B cell (primary cell): ENCODE measurements around the gene CD226. TPM values are rescaled to one million over a fixed set of nuclear protein-coding genes. Genes with fewer than 3 reads are reported as not detected.

Experiments used
- ATAC-seq: fragments of 200-7000 bp; cut with Tn5 transposase; one replicate; pipeline ENCODE4 v1.10.0; 2021; ENCODE audit warnings: low read depth, mild to moderate bottlenecking, moderate number of reproducible peaks, moderate library complexity
- CTCF ChIA-PET: fragments of 350-600 bp; sonication (Branson Sonifier 250); formaldehyde crosslinking; loops from one replicate; lab custom pipeline; 2021; ENCODE audit warnings: antibody characterized with exemption, inconsistent platforms; lab: Charles Lee
- POLR2A ChIA-PET: fragments of 350-600 bp; sonication (Branson Sonifier 250); formaldehyde crosslinking; loops from one replicate; lab custom pipeline; 2021; ENCODE audit warnings: antibody characterized with exemption; lab: Charles Lee
- DNase-seq: peaks from one replicate; pipeline ENCODE4 v3.0.0; 2013
- H2AFZ ChIP-seq: 2 replicates; pipeline ENCODE4 v1.6.1; 2012; ENCODE audit warnings: mild to moderate bottlenecking, low read depth, low read length; ENCODE audit not compliant: insufficient read depth, poor library complexity, severe bottlenecking
- H3K27ac ChIP-seq, 2 donors: 1 replicate in 1 of 2; 2 replicates in 1 of 2; pipeline ENCODE4 v1.5.1; 2012 to 2013; ENCODE audit warnings: low read length in 2 of 2, mild to moderate bottlenecking in 2 of 2, moderate library complexity in 1 of 2
- H3K27me3 ChIP-seq, 4 experiments: fragments of 200-600 bp in 1 of 4; sonication (generic) in 1 of 4; replicated peaks in 1 of 4; 1 replicate in 2 of 4; 2 replicates in 2 of 4; pipeline versions ENCODE4 v1.6.1 to v1.7.0; 2013 to 2016; ENCODE audit warnings: low read length in 3 of 4, mild to moderate bottlenecking in 2 of 4, mixed read lengths in 1 of 4, moderate library complexity in 1 of 4; ENCODE audit not compliant: insufficient read depth in 4 of 4, control insufficient read depth in 3 of 4; ENCODE audit errors: control extremely low read depth in 1 of 4
- H3K36me3 ChIP-seq, 2 experiments: replicated peaks in 1 of 2; 1 replicate in 1 of 2; 2 replicates in 1 of 2; pipeline versions ENCODE4 v1.6.1 to v1.7.1; 2013; ENCODE audit warnings: low read length in 1 of 2; ENCODE audit not compliant: insufficient read depth in 2 of 2, control insufficient read depth in 1 of 2; ENCODE audit errors: control extremely low read depth in 1 of 2, extremely low read depth in 1 of 2
- H3K4me1 ChIP-seq, 2 donors: fragments of 200-600 bp in 1 of 2; sonication (generic) in 1 of 2; 1 replicate in 1 of 2; 2 replicates in 1 of 2; pipeline versions ENCODE4 v1.5.1 to v1.6.1; 2013 to 2017; ENCODE audit warnings: low read length in 2 of 2; ENCODE audit not compliant: control insufficient read depth in 2 of 2, insufficient read depth in 2 of 2
- H3K4me2 ChIP-seq: replicated peaks from 2 replicates; pipeline ENCODE3; 2012; ENCODE audit warnings: mild to moderate bottlenecking, low read depth, low read length; ENCODE audit not compliant: poor library complexity, severe bottlenecking
- H3K4me3 ChIP-seq, 5 experiments: fragments of 200-600 bp in 1 of 5; sonication (generic) in 1 of 5; 1 replicate in 3 of 5; 2 replicates in 2 of 5; pipeline versions ENCODE4 v1.5.1 to v1.7.0; 2011 to 2016; ENCODE audit warnings: low read length in 4 of 5, mild to moderate bottlenecking in 4 of 5, low read depth in 2 of 5, control low read depth in 1 of 5, moderate library complexity in 1 of 5; ENCODE audit not compliant: insufficient read depth in 1 of 5; ENCODE audit errors: control extremely low read depth in 1 of 5, extremely low read depth in 1 of 5
- H3K79me2 ChIP-seq: fragments of 200-600 bp; sonication (generic); one replicate; pipeline ENCODE4 v1.6.0; 2016; ENCODE audit warnings: low read length; ENCODE audit not compliant: control insufficient read depth, insufficient read depth
- H3K9ac ChIP-seq: fragments of 200-600 bp; sonication (generic); 2 replicates; pipeline ENCODE4 v1.6.1; 2017; ENCODE audit warnings: mild to moderate bottlenecking, low read length, moderate library complexity
- H3K9me3 ChIP-seq, 3 donors: one replicate each; pipeline versions ENCODE4 v1.6.1 to v1.7.1; 2013; ENCODE audit warnings: low read length in 2 of 3; ENCODE audit not compliant: control insufficient read depth in 2 of 3, insufficient read depth in 1 of 3; ENCODE audit errors: control extremely low read depth in 1 of 3
- H4K20me1 ChIP-seq: 2 replicates; pipeline ENCODE4 v1.6.0; 2012; ENCODE audit warnings: mild to moderate bottlenecking, low read length; ENCODE audit not compliant: insufficient read depth, control insufficient read depth, poor library complexity, severe bottlenecking
- H3K27ac Mint-ChIP-seq: one replicate; pipeline ENCODE4 v1.8.0; 2021; ENCODE audit warnings: mixed read lengths
- H3K27me3 Mint-ChIP-seq: one replicate; pipeline ENCODE4 v1.8.0; 2021; ENCODE audit warnings: mixed read lengths
- H3K4me1 Mint-ChIP-seq: one replicate; pipeline ENCODE4 v1.8.0; 2021; ENCODE audit warnings: mixed read lengths
- H3K4me3 Mint-ChIP-seq: one replicate; pipeline ENCODE4 v1.8.0; 2021; ENCODE audit warnings: mixed read lengths
- H3K9me3 Mint-ChIP-seq: one replicate; pipeline ENCODE4 v1.8.0; 2022; ENCODE audit warnings: mixed read lengths; ENCODE audit not compliant: insufficient read depth
- EZH2 ChIP-seq: IDR thresholded peaks from 2 replicates; pipeline ENCODE4 v1.6.1; 2012; ENCODE audit warnings: borderline replicate concordance, low read depth, mild to moderate bottlenecking, moderate library complexity, low read length; ENCODE audit not compliant: insufficient read depth, poor library complexity, severe bottlenecking
- WGBS: methylation state at CpG from one replicate; pipeline ENCODE4 v1.1.5; 2013; ENCODE audit warnings: missing lambda C conversion rate; ENCODE audit not compliant: insufficient coverage; 5-methylcytosine and 5-hydroxymethylcytosine counted together
- intact Hi-C: fragments of 100-400 bp; cut with micrococcal nuclease; formaldehyde crosslinking; loops from one replicate; pipeline ENCODE4 v1.10.0; 2022
- polyA plus RNA-seq: library from polyadenylated mRNA; depleted of rRNA; stranded (reverse); fragments of >200 nt; gene quantifications from 2 replicates; pipeline ENCODE4 v1.2.3, GENCODE V29; 2012
- total RNA-seq, 2 donors: library from RNA; stranded (reverse); fragments of 120-200 nt in 1 of 2; gene quantifications; 1 replicate in 1 of 2; 2 replicates in 1 of 2; pipeline versions ENCODE4 v1.2.3 to v1.2.4, GENCODE V29; 2013 to 2022
- TF ChIP-seq, protein P1 (sequence below): fragments of 200-600 bp; IDR thresholded peaks from one replicate; pipeline ENCODE4 v1.8.0; 2022; ENCODE audit warnings: antibody characterized with exemption, mild to moderate bottlenecking

The CD226 gene
- total and polyA plus RNA-seq, 2 donors (not counting 1 experiment from before 2014, with no cell fraction given): 0.78 to 2.6 TPM

DNA sequence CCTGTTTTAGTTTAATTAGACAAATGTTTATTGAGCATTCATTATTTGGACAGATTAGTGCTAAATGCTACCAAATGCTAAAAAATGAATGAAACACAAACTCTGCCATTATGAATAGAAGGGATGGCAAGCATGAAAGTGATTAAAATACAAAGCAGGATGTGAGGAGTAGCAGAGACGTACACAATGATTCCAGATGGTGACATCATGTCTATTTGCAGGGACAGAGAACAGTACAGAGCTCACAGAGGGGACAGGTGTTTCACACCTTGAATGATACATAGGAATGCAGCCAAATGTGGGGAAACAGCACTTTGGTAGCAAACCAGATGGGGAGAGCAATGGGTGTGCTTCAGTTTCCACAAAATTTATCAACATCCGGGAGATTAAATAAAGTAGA lies 76.3 kb downstream of the CD226 start:
- Histone ChIP-seq H3K4me3 (no peak overlapping the region), H3K4me2 (no peak overlapping the region), H3K79me2 (no peaks in the 10 kb centered on the region), H2AFZ (no peak overlapping the region), H3K36me3 (no peaks in the 10 kb centered on the region), H4K20me1 (no peaks in the 10 kb centered on the region), H3K27me3 (no peaks in the 10 kb centered on the region), H3K9me3 (no peaks in the 10 kb centered on the region), H3K9ac (no peak overlapping the region), H3K4me1 (no peaks in the 10 kb centered on the region), H3K27ac (no peak overlapping the region)
- DNase-seq (no peak), ATAC-seq (no peak)
- no peaks in the 10 kb centered on the region for H3K4me1 Mint-ChIP-seq
- H3K27me3 Mint-ChIP-seq: no peaks in the 10 kb centered on the region
- no peak overlapping the region for H3K4me3 Mint-ChIP-seq
- ChIA-PET POLR2A (no interaction called here), CTCF (no interaction called here)
- H3K27ac Mint-ChIP-seq: no peak overlapping the region
- H3K9me3 Mint-ChIP-seq: no peaks in the 10 kb centered on the region
- 100% methylated on average over 1 of the region's 2 CpGs for WGBS
- intact Hi-C loops: no loop called here
- TF ChIP-seq EZH2: no peak
- TF ChIP-seq, protein P1, sequence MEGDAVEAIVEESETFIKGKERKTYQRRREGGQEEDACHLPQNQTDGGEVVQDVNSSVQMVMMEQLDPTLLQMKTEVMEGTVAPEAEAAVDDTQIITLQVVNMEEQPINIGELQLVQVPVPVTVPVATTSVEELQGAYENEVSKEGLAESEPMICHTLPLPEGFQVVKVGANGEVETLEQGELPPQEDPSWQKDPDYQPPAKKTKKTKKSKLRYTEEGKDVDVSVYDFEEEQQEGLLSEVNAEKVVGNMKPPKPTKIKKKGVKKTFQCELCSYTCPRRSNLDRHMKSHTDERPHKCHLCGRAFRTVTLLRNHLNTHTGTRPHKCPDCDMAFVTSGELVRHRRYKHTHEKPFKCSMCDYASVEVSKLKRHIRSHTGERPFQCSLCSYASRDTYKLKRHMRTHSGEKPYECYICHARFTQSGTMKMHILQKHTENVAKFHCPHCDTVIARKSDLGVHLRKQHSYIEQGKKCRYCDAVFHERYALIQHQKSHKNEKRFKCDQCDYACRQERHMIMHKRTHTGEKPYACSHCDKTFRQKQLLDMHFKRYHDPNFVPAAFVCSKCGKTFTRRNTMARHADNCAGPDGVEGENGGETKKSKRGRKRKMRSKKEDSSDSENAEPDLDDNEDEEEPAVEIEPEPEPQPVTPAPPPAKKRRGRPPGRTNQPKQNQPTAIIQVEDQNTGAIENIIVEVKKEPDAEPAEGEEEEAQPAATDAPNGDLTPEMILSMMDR: no peak

DNA sequence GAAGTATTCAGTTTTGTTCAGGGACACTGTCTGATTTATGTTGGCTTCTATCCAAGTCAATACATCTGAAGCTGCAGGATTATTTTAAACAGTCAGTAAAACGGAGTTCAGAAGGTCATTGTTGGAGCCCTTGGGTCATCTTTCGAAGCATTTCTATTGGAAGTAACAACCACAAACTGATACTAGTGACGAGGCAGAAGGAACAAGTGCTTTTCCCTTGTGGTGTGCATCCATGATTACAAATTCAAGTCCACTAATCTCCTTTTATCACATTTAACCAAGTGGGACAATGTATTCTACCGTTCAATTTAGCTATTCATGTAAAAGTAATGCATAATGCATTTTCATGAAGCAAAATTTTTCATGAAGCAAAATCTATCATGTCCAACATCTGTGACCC lies 76.9 kb downstream of the CD226 start:
- Histone ChIP-seq H3K27me3 (no peaks in the 10 kb centered on the region), H3K4me1 (no peaks in the 10 kb centered on the region), H4K20me1 (no peaks in the 10 kb centered on the region), H3K9ac (no peak overlapping the region), H3K36me3 (no peaks in the 10 kb centered on the region), H3K4me3 (no peak overlapping the region), H3K27ac (no peak overlapping the region), H3K9me3 (no peaks in the 10 kb centered on the region), H3K4me2 (no peak overlapping the region), H3K79me2 (no peaks in the 10 kb centered on the region), H2AFZ (no peak overlapping the region)
- no peak overlapping the region for H3K27ac Mint-ChIP-seq
- no peak for TF ChIP-seq EZH2
- TF ChIP-seq, protein P1: no peak
- H3K9me3 Mint-ChIP-seq: no peaks in the 10 kb centered on the region
- ChIA-PET POLR2A (no interaction called here), CTCF (no interaction called here)
- 100% methylated on average over 3 of the region's 4 CpGs for WGBS
- H3K27me3 Mint-ChIP-seq: no peaks in the 10 kb centered on the region
- H3K4me1 Mint-ChIP-seq: no peaks in the 10 kb centered on the region
- no peak overlapping the region for H3K4me3 Mint-ChIP-seq
- DNase-seq (no peak), ATAC-seq (no peak)
- intact Hi-C loops: no loop called here
